Measurements from ENCODE around the gene ATP8B3. TPM values are rescaled to one million over a fixed set of nuclear protein-coding genes. Genes with fewer than 3 reads are reported as not detected.

ATP8B3 gene
- total RNA-seq, 2 donors from 2014 or later = 2.3 to 3.4 TPM

GRCh38 chr19:1847348-1847683 is 35.2 kb upstream of the ATP8B3 start:
- Histone ChIP-seq H3K27me3 (ENCODE audit: control insufficient read depth, insufficient read depth, low read length, poor library complexity, severe bottlenecking) (no peaks in the 10 kb centered on the region), H3K4me3 (ENCODE audit: low read length) (peak overlapping the region; percentile 89), H3K4me1 (ENCODE audit: control insufficient read depth, insufficient read depth, low read length) (peaks cover 3% of the 10 kb centered on the region), H3K27ac (ENCODE audit: low read depth, low read length) (no peak overlapping the region), H3K36me3 (ENCODE audit: control insufficient read depth, insufficient read depth, low read length) (peaks cover 3% of the 10 kb centered on the region), H3K9ac (ENCODE audit: extremely low read depth, low read length, poor library complexity, severe bottlenecking) (peak overlapping the region; percentile 98), H3K9me3 (ENCODE audit: control insufficient read depth, low read length) (no peaks in the 10 kb centered on the region)
- Mint-ChIP-seq H3K4me3 (peak overlapping the region; percentile 83), H3K9me3 (no peaks in the 10 kb centered on the region), H3K27me3 (ENCODE audit: insufficient read depth) (no peaks in the 10 kb centered on the region), H3K36me3 (ENCODE audit: low read depth) (peaks cover 5% of the 10 kb centered on the region), H3K4me1 (peaks cover 10% of the 10 kb centered on the region), H3K27ac (peak overlapping the region; percentile 96)
- DNase-seq = no peak
- no peak for TF ChIP-seq CTCF (conservative IDR thresholded peaks at IDR 0.05)
- 22 to 25% methylated on average over 10 to 12 of the region's 12 CpGs for WGBS, 2 experiments (ENCODE audit: insufficient coverage in 1 of 2, insufficient read length in 1 of 2)

- 93 to 98% methylated on average over 24 to 29 of the region's 29 CpGs for WGBS, 2 experiments (ENCODE audit: insufficient coverage in 1 of 2, insufficient read length in 1 of 2)
- H3K4me3 ChIP-seq (ENCODE audit: low read length) = peak overlapping the region; percentile 89
- peaks cover 10% of the 10 kb centered on the region for H3K4me1 Mint-ChIP-seq
- H3K27ac ChIP-seq (ENCODE audit: low read depth, low read length) = no peak overlapping the region
- no peak for DNase-seq
- H3K4me1 ChIP-seq (ENCODE audit: control insufficient read depth, insufficient read depth, low read length) = peaks cover 3% of the 10 kb centered on the region
- no peak for TF ChIP-seq CTCF (conservative IDR thresholded peaks at IDR 0.05)
- peak overlapping the region; percentile 83 for H3K4me3 Mint-ChIP-seq
- H3K9ac ChIP-seq (ENCODE audit: extremely low read depth, low read length, poor library complexity, severe bottlenecking) = peak overlapping the region; percentile 98
- H3K27me3 ChIP-seq (ENCODE audit: control insufficient read depth, insufficient read depth, low read length, poor library complexity, severe bottlenecking) = no peaks in the 10 kb centered on the region
- H3K27me3 Mint-ChIP-seq (ENCODE audit: insufficient read depth) = no peaks in the 10 kb centered on the region
- peaks cover 5% of the 10 kb centered on the region for H3K36me3 Mint-ChIP-seq (ENCODE audit: low read depth)
- H3K9me3 ChIP-seq (ENCODE audit: control insufficient read depth, low read length) = no peaks in the 10 kb centered on the region
- H3K36me3 ChIP-seq (ENCODE audit: control insufficient read depth, insufficient read depth, low read length) = peaks cover 3% of the 10 kb centered on the region
- peak overlapping the region; percentile 96 for H3K27ac Mint-ChIP-seq
- no peaks in the 10 kb centered on the region for H3K9me3 Mint-ChIP-seq
Observed at GRCh38 chr19:1846517-1847204, 34.6 kb upstream of the ATP8B3 start.

GRCh38 chr19:1845642-1846041 is 33.6 kb upstream of the ATP8B3 start:
- no peak overlapping the region for H3K4me3 Mint-ChIP-seq
- Histone ChIP-seq H3K4me3 (ENCODE audit: low read length) (no peak overlapping the region), H3K27ac (ENCODE audit: low read depth, low read length) (no peak overlapping the region), H3K9ac (ENCODE audit: extremely low read depth, low read length, poor library complexity, severe bottlenecking) (no peak overlapping the region), H3K36me3 (ENCODE audit: control insufficient read depth, insufficient read depth, low read length) (peaks cover 3% of the 10 kb centered on the region), H3K27me3 (ENCODE audit: control insufficient read depth, insufficient read depth, low read length, poor library complexity, severe bottlenecking) (no peaks in the 10 kb centered on the region), H3K9me3 (ENCODE audit: control insufficient read depth, low read length) (no peaks in the 10 kb centered on the region), H3K4me1 (ENCODE audit: control insufficient read depth, insufficient read depth, low read length) (peaks cover 3% of the 10 kb centered on the region)
- peak overlapping the region; percentile 36 for H3K27ac Mint-ChIP-seq
- H3K36me3 Mint-ChIP-seq (ENCODE audit: low read depth) = peaks cover 1% of the 10 kb centered on the region
- no peak for DNase-seq
- WGBS, 2 experiments (ENCODE audit: insufficient coverage in 1 of 2, insufficient read length in 1 of 2) = 96 to 97% methylated on average over 9 to 11 of the region's 11 CpGs
- H3K4me1 Mint-ChIP-seq = peaks cover 10% of the 10 kb centered on the region
- H3K27me3 Mint-ChIP-seq (ENCODE audit: insufficient read depth) = no peaks in the 10 kb centered on the region
- H3K9me3 Mint-ChIP-seq = no peaks in the 10 kb centered on the region
- TF ChIP-seq CTCF (conservative IDR thresholded peaks at IDR 0.05) = no peak

Data from endodermal cell (in vitro differentiated cells).